GM23248 (cell line): ENCODE data around the gene BCR. TPM values are rescaled to one million over a fixed set of nuclear protein-coding genes. Genes with fewer than 3 reads are reported as not detected.

Experiments
- DNase-seq: peaks from one replicate; pipeline ENCODE4 v3.0.0-alpha.2; 2015
- H2AFZ ChIP-seq: fragments of 200-600 bp; sonication (generic); 2 replicates; pipeline ENCODE4 v1.6.1; 2016; ENCODE audit warnings: antibody characterized with exemption
- H3F3A ChIP-seq: fragments of 200-600 bp; sonication (generic); 2 replicates; pipeline ENCODE4 v1.6.1; 2016; ENCODE audit warnings: mild to moderate bottlenecking, antibody characterized with exemption, mixed run types; ENCODE audit not compliant: insufficient read depth
- H3K27ac ChIP-seq: fragments of 200-600 bp; sonication (generic); 2 replicates; pipeline ENCODE4 v1.5.1; 2016; ENCODE audit warnings: mild to moderate bottlenecking
- H3K27me3 ChIP-seq: fragments of 200-600 bp; sonication (generic); replicated peaks from 2 replicates; pipeline ENCODE4 v1.6.1; 2016; ENCODE audit warnings: mild to moderate bottlenecking; ENCODE audit not compliant: insufficient read depth
- H3K36me3 ChIP-seq: fragments of 200-600 bp; sonication (generic); 2 replicates; pipeline ENCODE4 v1.6.1; 2016; ENCODE audit warnings: low read depth, mild to moderate bottlenecking
- H3K4me1 ChIP-seq: fragments of 200-600 bp; sonication (generic); 2 replicates; pipeline ENCODE4 v1.6.1; 2016; ENCODE audit warnings: mild to moderate bottlenecking; ENCODE audit not compliant: insufficient read depth
- H3K4me2 ChIP-seq: fragments of 200-600 bp; sonication (generic); one replicate; pipeline ENCODE4 v1.6.1; 2016; ENCODE audit warnings: mild to moderate bottlenecking; ENCODE audit not compliant: unreplicated experiment
- H3K4me3 ChIP-seq: fragments of 200-600 bp; sonication (generic); 2 replicates; pipeline ENCODE4 v1.5.1; 2016; ENCODE audit warnings: mild to moderate bottlenecking
- H3K79me2 ChIP-seq: fragments of 200-600 bp; sonication (generic); 2 replicates; pipeline ENCODE4 v1.6.1; 2016; ENCODE audit warnings: mild to moderate bottlenecking; ENCODE audit not compliant: insufficient read depth
- H3K9ac ChIP-seq: fragments of 200-600 bp; sonication (generic); 2 replicates; pipeline ENCODE4 v1.6.1; 2016; ENCODE audit warnings: mild to moderate bottlenecking
- H3K9me2 ChIP-seq: fragments of 200-600 bp; sonication (generic); 2 replicates; pipeline ENCODE4 v1.6.1; 2016; ENCODE audit warnings: mixed run types, mild to moderate bottlenecking, moderate library complexity; ENCODE audit not compliant: insufficient read depth
- H3K9me3 ChIP-seq: fragments of 200-600 bp; sonication (generic); one replicate; pipeline ENCODE4 v1.6.1; 2017; ENCODE audit warnings: low read depth
- H4K20me1 ChIP-seq: fragments of 200-600 bp; sonication (generic); 2 replicates; pipeline ENCODE4 v1.6.0; 2016; ENCODE audit not compliant: insufficient read depth
- EZH2 ChIP-seq: fragments of 200-600 bp; sonication (generic); IDR thresholded peaks from 2 replicates; pipeline ENCODE4 v1.6.1; 2018; ENCODE audit warnings: antibody characterized with exemption, mild to moderate bottlenecking; ENCODE audit not compliant: insufficient read depth, poor library complexity, severe bottlenecking
- EZH2phosphoT487 ChIP-seq: fragments of 200-600 bp; sonication (generic); IDR thresholded peaks from 2 replicates; pipeline ENCODE4 v1.6.1; 2018; ENCODE audit warnings: antibody characterized with exemption, moderate library complexity, mild to moderate bottlenecking, low read depth; ENCODE audit not compliant: insufficient read depth
- WGBS, 2 experiments: methylation state at CpG; one replicate each; pipeline ENCODE4 v1.1.6; 2015 to 2017; ENCODE audit warnings: low lambda C conversion rate in 2 of 2, low coverage in 1 of 2; ENCODE audit errors: missing lambda C conversion rate in 2 of 2; 5-methylcytosine and 5-hydroxymethylcytosine counted together
- in situ Hi-C: fragments of 300-500 bp; cut with MboI; formaldehyde crosslinking; loops from 2 replicates; pipeline ENCODE4 v1.15.0; 2020
- polyA plus RNA-seq: library from polyadenylated mRNA; unstranded; fragments of >200 nt; fragmentation: Nextera tagmentation; extraction: Ambion mirVana; gene quantifications from 2 replicates; pipeline ENCODE4 v1.2.1, GENCODE V29; 2016
- total RNA-seq: library from RNA; depleted of rRNA; stranded (reverse); fragments of >200 nt; shearing (Covaris generic); gene quantifications from 2 replicates; pipeline ENCODE4 v1.2.3, GENCODE V29; 2014

BCR gene
- total and polyA plus RNA-seq, 2 experiments from 2014 or later: 4.7 to 30.0 TPM

DNA sequence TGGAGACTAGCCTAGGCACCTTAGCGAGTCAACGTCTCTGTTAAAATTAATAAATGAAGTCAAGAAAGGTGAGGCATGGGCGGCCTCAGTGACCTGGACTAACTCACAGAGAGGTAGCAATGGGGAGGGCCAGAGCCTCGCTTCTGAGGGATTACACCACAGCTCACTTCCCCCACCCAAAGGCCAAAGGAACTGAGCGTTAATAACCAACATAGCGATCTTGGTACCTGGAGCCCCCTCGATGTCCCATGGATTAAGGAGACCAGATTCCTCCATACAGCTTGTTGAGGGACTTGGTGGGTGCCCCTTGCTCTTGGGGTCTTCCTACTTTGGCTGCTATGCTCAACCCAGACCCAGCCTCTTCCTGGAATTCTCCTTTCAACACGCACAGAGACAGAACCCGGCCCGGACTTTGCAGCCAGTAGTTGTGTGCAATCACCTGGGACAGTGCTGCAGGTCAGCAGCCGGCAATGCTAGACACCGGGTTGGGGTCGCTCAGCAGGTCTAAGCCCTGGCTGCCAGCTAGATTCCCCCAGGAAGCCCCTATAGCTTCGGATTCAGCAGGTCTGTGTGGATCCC, 70.6 kb downstream of the BCR start:
- Histone ChIP-seq H3K79me2 (peaks cover 64% of the 10 kb centered on the region), H3K9me2 (no peaks in the 10 kb centered on the region), H3K9ac (no peak overlapping the region), H3F3A (0 out of 2 replicates have a peak, but pooled peaks cover 6% of the 10 kb centered on the region), H3K4me2 (no peak overlapping the region), H3K4me1 (peaks cover 20% of the 10 kb centered on the region), H3K36me3 (no peaks in the 10 kb centered on the region), H3K4me3 (no peak overlapping the region), H3K27me3 (no peaks in the 10 kb centered on the region), H2AFZ (no peak overlapping the region), H4K20me1 (no peaks in the 10 kb centered on the region; the same call in 1 of the 2 replicates), H3K9me3 (no peaks in the 10 kb centered on the region), H3K27ac (no peak overlapping the region)
- TF ChIP-seq EZH2phosphoT487 (no peak), EZH2 (no peak)
- WGBS, 2 experiments: 97% methylated on average over 14 of the region's 14 CpGs
- no peak for DNase-seq
- in situ Hi-C loops: no loop called here

DNA sequence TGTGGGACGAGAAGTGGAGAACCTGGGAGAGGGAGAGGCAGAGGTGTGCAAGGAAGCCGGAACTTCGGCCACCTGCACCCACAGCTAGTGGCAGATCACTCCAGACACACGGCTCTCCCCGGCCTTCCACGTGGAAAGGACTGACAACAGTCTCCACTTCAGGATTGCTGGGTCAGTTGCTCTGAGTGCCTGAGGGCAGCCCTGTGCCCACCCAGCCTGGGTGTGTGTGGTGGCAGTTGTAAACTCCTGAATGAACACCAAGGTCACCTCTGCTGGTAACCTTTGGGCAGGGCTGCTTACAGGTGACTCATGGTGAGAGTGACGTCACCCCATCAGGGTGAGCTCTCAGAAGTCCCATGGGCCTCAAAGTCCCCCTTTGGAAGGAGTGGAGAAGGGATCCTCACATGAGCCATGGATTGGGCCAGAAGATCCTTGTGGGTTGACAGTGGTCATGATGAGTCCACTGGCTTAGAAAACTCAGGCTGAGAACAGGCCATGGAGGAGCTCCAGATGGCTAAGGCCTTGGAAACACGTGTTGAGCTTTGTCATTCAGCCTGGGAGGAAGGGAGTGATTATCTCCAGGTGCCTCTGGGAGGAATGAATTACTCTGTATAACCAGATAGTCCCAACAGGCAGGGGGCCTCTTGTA, 71.3 kb downstream of the BCR start:
- Histone ChIP-seq H3K27me3 (no peaks in the 10 kb centered on the region), H3K79me2 (peaks cover 57% of the 10 kb centered on the region), H3K9me3 (no peaks in the 10 kb centered on the region), H3K9me2 (no peaks in the 10 kb centered on the region), H3K4me3 (no peak overlapping the region), H3K9ac (no peak overlapping the region), H3K36me3 (no peaks in the 10 kb centered on the region), H3K27ac (no peak overlapping the region), H4K20me1 (no peaks in the 10 kb centered on the region; the same call in 1 of the 2 replicates), H3K4me2 (no peak overlapping the region), H3K4me1 (peaks cover 20% of the 10 kb centered on the region), H2AFZ (no peak overlapping the region), H3F3A (no peaks in the 10 kb centered on the region)
- in situ Hi-C loops: no loop called here
- TF ChIP-seq EZH2phosphoT487 (no peak), EZH2 (no peak)
- WGBS, 2 experiments: 79 to 82% methylated on average over 8 of the region's 8 CpGs
- peak; percentile 74 for DNase-seq

DNA sequence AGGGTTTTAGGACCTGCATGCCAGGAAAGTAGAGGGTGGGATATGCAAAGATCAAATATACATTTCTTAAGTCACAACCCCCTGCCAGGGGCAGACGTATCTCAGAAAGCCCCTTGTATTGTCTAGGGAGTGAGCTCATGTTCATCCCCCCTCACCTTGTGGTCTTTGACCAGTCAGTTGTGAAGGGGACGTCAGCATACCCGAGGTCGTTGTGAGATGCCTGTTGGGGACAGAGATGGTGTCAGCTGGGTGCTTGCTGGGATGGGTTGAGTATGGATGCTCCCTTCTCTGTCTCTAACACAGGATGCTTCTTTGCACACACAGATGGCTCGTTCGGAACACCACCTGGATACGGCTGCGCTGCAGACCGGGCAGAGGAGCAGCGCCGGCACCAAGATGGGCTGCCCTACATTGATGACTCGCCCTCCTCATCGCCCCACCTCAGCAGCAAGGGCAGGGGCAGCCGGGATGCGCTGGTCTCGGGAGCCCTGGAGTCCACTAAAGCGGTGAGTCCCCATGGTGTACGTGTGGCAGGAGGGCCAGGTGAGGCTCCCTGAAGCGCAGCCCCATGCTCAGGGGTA, 73.3 kb downstream of the BCR start:
- Histone ChIP-seq H2AFZ (no peak overlapping the region), H3K27ac (no peak overlapping the region), H4K20me1 (no peaks in the 10 kb centered on the region), H3K9ac (no peak overlapping the region), H3F3A (no peaks in the 10 kb centered on the region; the same call in 1 of the 2 replicates), H3K9me3 (no peaks in the 10 kb centered on the region), H3K4me1 (peaks cover 23% of the 10 kb centered on the region), H3K36me3 (no peaks in the 10 kb centered on the region), H3K4me2 (no peak overlapping the region), H3K79me2 (peaks cover 37% of the 10 kb centered on the region), H3K9me2 (no peaks in the 10 kb centered on the region), H3K27me3 (no peaks in the 10 kb centered on the region), H3K4me3 (no peak overlapping the region)
- TF ChIP-seq EZH2phosphoT487 (no peak), EZH2 (no peak)
- WGBS, 2 experiments: 94 to 95% methylated on average over 19 of the region's 19 CpGs
- DNase-seq: no peak
- in situ Hi-C loops: no loop called here

DNA sequence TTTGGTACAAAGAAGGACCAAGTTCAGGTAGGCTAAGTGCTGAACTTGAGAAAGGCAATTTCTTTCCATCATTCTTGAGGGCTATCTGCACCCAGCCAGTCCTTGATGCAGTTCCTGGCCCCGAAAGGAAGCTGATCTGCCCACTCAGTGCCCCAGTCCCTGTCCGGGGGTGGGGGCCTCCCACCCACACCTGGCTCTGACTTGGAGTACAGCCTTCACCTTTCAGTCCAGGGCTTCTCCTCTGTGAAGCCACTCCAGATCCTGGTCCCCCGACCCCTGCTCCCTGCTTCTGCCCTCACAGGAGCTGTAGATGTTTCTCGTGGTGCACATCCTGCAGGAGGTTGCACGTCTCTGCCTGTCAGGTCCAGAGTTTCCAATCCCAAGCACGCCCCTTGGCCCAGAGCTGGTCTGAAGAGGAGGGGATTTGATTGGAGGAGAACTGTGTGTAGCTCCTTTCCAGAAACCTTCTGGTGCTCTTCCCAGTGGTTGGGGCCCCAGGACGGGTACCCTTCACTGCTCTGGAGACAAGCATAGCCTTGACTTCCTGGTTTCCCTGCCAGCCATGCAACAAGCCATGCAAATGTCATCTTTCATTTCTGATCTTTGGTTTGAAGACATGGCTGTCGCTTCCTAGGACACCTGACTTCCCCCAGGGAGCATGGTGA, 75.3 kb downstream of the BCR start:
- Histone ChIP-seq H2AFZ (no peak overlapping the region), H3K9me2 (no peaks in the 10 kb centered on the region), H3K79me2 (peaks cover 22% of the 10 kb centered on the region), H4K20me1 (no peaks in the 10 kb centered on the region), H3K27me3 (no peaks in the 10 kb centered on the region), H3K9ac (no peak overlapping the region), H3K27ac (no peak overlapping the region), H3K4me3 (no peak overlapping the region), H3K4me1 (peaks cover 19% of the 10 kb centered on the region), H3K4me2 (no peak overlapping the region), H3K9me3 (no peaks in the 10 kb centered on the region), H3K36me3 (no peaks in the 10 kb centered on the region), H3F3A (no peaks in the 10 kb centered on the region; the same call in 1 of the 2 replicates)
- no peak for DNase-seq
- WGBS, 2 experiments: 72 to 85% methylated on average over 8 of the region's 8 CpGs
- in situ Hi-C loops: no loop called here
- TF ChIP-seq EZH2phosphoT487 (no peak), EZH2 (no peak)
